Stimulated activated effector memory CD8-positive, alpha-beta T cell treated with anti-CD3 and anti-CD28 coated beads, Interleukin-12 subunit alpha, Interleukin-12 subunit beta, amount 100 ng/mL, for 72 hours (primary cell): ENCODE results near the gene ASMT.
"Not testable (repeated sequence)": the region's sequence is repeated elsewhere in the genome, so short reads cannot be mapped to it uniquely, and the experiment has no call there.

Source experiments
- ATAC-seq: fragments of 150-1000 bp; cut with Tn5 transposase; 2 replicates; pipeline ENCODE4 v1.10.0; 2021
- DNase-seq, 2 donors: peaks; one replicate each; pipeline ENCODE4 v3.0.0; 2021 to 2022; ENCODE audit warnings: low spot score in 2 of 2
- H3K27ac Mint-ChIP-seq: one replicate; pipeline ENCODE4 v1.8.0; 2022; ENCODE audit warnings: mild to moderate bottlenecking, mixed read lengths
- H3K36me3 Mint-ChIP-seq: one replicate; pipeline ENCODE4 v1.8.0; 2022; ENCODE audit warnings: mild to moderate bottlenecking, mixed read lengths
- H3K4me1 Mint-ChIP-seq: one replicate; pipeline ENCODE4 v1.8.0; 2022; ENCODE audit warnings: mixed read lengths
- H3K4me3 Mint-ChIP-seq: one replicate; pipeline ENCODE4 v1.8.0; 2022; ENCODE audit warnings: mild to moderate bottlenecking, mixed read lengths
- H3K9me3 Mint-ChIP-seq: one replicate; pipeline ENCODE4 v1.8.0; 2022; ENCODE audit warnings: mixed read lengths

ASMT gene

GRCh38 chrX:1659664-1660461, 45.0 kb downstream of the ASMT start:
- ATAC-seq (no peak), DNase-seq (no peak)

DNA sequence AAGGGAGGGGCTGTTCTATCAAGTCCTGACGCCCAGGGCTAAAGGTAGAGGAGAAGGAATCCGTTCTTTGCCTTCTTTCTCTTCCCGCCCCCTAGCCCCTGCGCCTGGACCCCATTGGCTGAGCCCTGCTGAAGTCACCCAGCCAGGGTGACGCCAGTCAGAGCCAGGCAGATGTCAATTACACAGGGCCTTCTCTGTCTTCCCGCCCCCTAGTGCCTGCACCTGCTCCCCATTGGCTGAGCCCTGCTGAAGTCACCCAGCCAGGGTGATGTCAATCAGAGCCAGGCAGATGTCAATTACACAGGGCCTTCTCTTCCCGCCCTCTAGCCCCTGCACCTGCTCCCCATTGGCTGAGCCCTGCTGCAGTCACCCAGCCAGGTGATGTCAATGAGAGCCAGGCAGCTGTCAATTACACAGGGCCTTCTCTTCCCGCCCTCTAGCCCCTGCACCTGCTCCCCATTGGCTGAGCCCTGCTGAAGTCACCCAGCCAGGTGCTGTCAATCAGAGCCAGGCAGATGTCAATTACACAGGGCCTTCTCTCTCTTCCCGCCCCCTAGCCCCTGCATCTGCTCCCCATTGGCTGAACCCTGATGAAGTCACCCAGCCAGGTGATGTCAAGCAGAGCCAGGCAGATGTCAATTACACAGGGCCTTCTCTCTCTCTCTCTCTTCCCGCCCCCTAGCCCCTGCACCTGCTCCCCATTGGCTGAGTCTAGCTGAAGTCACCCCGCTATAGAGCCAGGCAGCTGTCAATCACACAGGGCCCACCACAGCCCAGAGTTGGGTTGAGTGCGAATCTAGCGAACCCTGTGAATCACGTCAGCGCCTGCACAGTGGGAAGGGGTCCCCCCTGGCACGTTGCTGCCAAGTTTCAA, 46.4 kb downstream of the ASMT start:
- peak overlapping the region; percentile 70 for H3K4me3 Mint-ChIP-seq
- H3K4me1 Mint-ChIP-seq, result peaks cover 51% of the 10 kb centered on the region
- DNase-seq (peak; percentile 79 to 96), ATAC-seq (peak; percentile 94)
- H3K36me3 Mint-ChIP-seq, result peaks cover 58% of the 10 kb centered on the region
- peak overlapping the region; percentile 88 for H3K27ac Mint-ChIP-seq
- H3K9me3 Mint-ChIP-seq, result no peaks in the 10 kb centered on the region

More at GRCh38 chrX:1659664-1660461, 45.0 kb downstream of the ASMT start:
- peak overlapping the region; percentile 96 for H3K27ac Mint-ChIP-seq
- no peaks in the 10 kb centered on the region for H3K9me3 Mint-ChIP-seq
- H3K4me3 Mint-ChIP-seq, result peak overlapping the region; percentile 93
- H3K36me3 Mint-ChIP-seq, result peaks cover 43% of the 10 kb centered on the region
- H3K4me1 Mint-ChIP-seq, result peaks cover 51% of the 10 kb centered on the region

GRCh38 chrX:1661922-1662221, 47.0 kb downstream of the ASMT start:
- peaks cover 57% of the 10 kb centered on the region for H3K4me1 Mint-ChIP-seq
- peak overlapping the region; percentile 88 for H3K27ac Mint-ChIP-seq
- peak overlapping the region; percentile 70 for H3K4me3 Mint-ChIP-seq
- peak; percentile 56 for ATAC-seq
- H3K9me3 Mint-ChIP-seq, result no peaks in the 10 kb centered on the region
- H3K36me3 Mint-ChIP-seq, result peaks cover 58% of the 10 kb centered on the region
- no peak for DNase-seq

DNA sequence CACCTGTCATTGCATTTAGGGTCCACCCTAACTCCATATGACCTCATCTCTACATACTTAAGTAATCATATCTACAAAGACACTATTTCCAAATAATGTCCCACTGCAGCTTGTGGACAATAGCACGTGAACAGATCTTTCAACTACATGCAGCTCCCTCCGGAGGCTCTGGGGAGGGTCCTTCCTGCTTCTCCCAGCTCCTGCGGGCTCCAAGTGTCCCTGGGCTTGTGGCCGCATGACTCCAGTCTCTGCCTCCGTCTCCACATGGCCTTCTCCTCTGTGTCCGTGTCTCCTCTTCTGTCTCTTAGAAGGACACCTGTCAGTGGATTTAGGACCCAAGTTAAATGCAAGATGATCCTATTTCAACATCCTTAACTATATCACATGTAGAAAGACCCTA, 52.7 kb downstream of the ASMT start:
- no peak overlapping the region for H3K27ac Mint-ChIP-seq

GRCh38 chrX:1673337-1673736, 58.5 kb downstream of the ASMT start:
- ATAC-seq (peak; percentile 40), DNase-seq (peak; percentile 31 to 78)
- no peaks in the 10 kb centered on the region for H3K9me3 Mint-ChIP-seq
- no peak overlapping the region for H3K27ac Mint-ChIP-seq
- H3K4me3 Mint-ChIP-seq, result no peak overlapping the region
- H3K4me1 Mint-ChIP-seq, result peaks cover 6% of the 10 kb centered on the region
- H3K36me3 Mint-ChIP-seq, result peaks cover 23% of the 10 kb centered on the region

More for the DNA sequence above, 52.7 kb downstream of the ASMT start:
- peaks cover 37% of the 10 kb centered on the region for H3K4me1 Mint-ChIP-seq
- ATAC-seq (no peak), DNase-seq (no peak)
- no peak overlapping the region for H3K4me3 Mint-ChIP-seq
- H3K9me3 Mint-ChIP-seq, result no peaks in the 10 kb centered on the region
- H3K36me3 Mint-ChIP-seq, result peaks cover 49% of the 10 kb centered on the region

- H3K4me3 Mint-ChIP-seq, result no peak overlapping the region
- DNase-seq (no peak), ATAC-seq (no peak)
- H3K9me3 Mint-ChIP-seq, result peaks cover under 1% of the 10 kb centered on the region
- no peak overlapping the region for H3K27ac Mint-ChIP-seq
- peaks cover 23% of the 10 kb centered on the region for H3K4me1 Mint-ChIP-seq
- peaks cover 27% of the 10 kb centered on the region for H3K36me3 Mint-ChIP-seq
Measured at GRCh38 chrX:1676866-1677265, 62.0 kb downstream of the ASMT start.

DNA sequence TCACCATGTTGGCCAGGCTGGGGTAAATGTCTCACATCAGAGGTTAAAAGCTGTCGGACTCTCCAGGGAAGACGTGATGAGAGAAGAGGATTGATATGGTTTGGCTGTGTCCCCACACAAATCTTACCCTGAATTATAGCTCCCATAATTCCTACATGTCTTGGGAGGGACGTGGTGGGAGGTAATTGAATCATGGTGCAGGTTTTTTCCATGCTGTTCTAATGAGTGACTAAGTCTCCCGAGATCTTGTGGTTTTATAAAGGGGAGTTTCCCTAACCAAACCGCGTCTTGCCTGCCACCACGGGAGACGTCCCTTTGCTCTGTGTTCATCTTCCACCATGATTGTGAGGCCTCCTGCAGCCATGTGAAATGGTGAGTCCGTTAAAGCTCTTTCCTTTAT, 64.4 kb downstream of the ASMT start:
- no peak for DNase-seq
- Mint-ChIP-seq H3K4me1 (peaks cover 40% of the 10 kb centered on the region), H3K4me3 (peak overlapping the region; percentile 32), H3K36me3 (peaks cover 37% of the 10 kb centered on the region), H3K9me3 (peaks cover 5% of the 10 kb centered on the region), H3K27ac (peak overlapping the region; percentile 75)
- peak; percentile 91 for ATAC-seq

GRCh38 chrX:1681439-1681838, 66.6 kb downstream of the ASMT start:
- Mint-ChIP-seq H3K4me1 (peaks cover 40% of the 10 kb centered on the region), H3K27ac (peak overlapping the region; percentile 95), H3K9me3 (peaks cover 5% of the 10 kb centered on the region), H3K36me3 (peaks cover 37% of the 10 kb centered on the region), H3K4me3 (peak overlapping the region; percentile 66)
- ATAC-seq (no peak), DNase-seq (no peak)

- Mint-ChIP-seq H3K27ac (peak overlapping the region; percentile 95), H3K4me1 (peaks cover 40% of the 10 kb centered on the region), H3K36me3 (peaks cover 37% of the 10 kb centered on the region), H3K4me3 (peak overlapping the region; percentile 66)
- H3K9me3 Mint-ChIP-seq, DNase-seq, ATAC-seq: not testable (repeated sequence)
Measured at GRCh38 chrX:1681856-1682255, 67.0 kb downstream of the ASMT start.

GRCh38 chrX:1682501-1682900, 67.6 kb downstream of the ASMT start:
- H3K27ac Mint-ChIP-seq, result peak overlapping the region; percentile 95
- peak overlapping the region; percentile 66 for H3K4me3 Mint-ChIP-seq
- H3K4me1 Mint-ChIP-seq, result peaks cover 40% of the 10 kb centered on the region
- not testable (repeated sequence) for H3K9me3 Mint-ChIP-seq, DNase-seq, ATAC-seq
- peaks cover 37% of the 10 kb centered on the region for H3K36me3 Mint-ChIP-seq

DNA sequence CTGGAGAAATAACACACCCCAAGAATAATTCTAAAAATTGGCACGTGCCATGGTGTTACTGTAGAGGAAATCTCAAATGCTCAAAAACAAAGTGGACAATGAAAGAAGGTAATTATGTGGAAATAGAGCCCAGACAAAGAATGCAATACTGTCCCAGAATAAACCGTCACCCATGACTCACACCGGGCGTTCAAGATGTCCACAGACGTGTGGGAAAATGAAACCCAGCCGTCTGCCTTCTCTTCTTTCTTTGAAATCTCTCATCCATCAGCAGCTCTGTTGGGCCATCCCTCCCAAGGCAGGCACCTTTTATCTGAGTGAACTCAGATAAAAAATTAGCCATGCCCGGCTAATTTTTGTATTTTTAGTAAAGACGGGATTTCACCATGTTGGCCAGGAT, 70.0 kb downstream of the ASMT start:
- not testable (repeated sequence) for H3K27ac Mint-ChIP-seq, H3K4me3 Mint-ChIP-seq, H3K9me3 Mint-ChIP-seq, DNase-seq, ATAC-seq
- H3K36me3 Mint-ChIP-seq, result peaks cover 29% of the 10 kb centered on the region
- H3K4me1 Mint-ChIP-seq, result peaks cover 26% of the 10 kb centered on the region

- H3K9me3 Mint-ChIP-seq, H3K4me3 Mint-ChIP-seq, DNase-seq, ATAC-seq, H3K27ac Mint-ChIP-seq: not testable (repeated sequence)
- Mint-ChIP-seq H3K36me3 (peaks cover 23% of the 10 kb centered on the region), H3K4me1 (peaks cover 26% of the 10 kb centered on the region)
Measured at GRCh38 chrX:1685444-1685880, 70.6 kb downstream of the ASMT start.

- DNase-seq (peak in 1 of 2 donors; percentile 25), ATAC-seq (no peak)
- H3K27ac Mint-ChIP-seq, result no peak overlapping the region
- H3K9me3 Mint-ChIP-seq, result peaks cover 5% of the 10 kb centered on the region
- H3K4me1 Mint-ChIP-seq, result peaks cover 20% of the 10 kb centered on the region
- H3K36me3 Mint-ChIP-seq, result peaks cover 15% of the 10 kb centered on the region
- no peak overlapping the region for H3K4me3 Mint-ChIP-seq
Measured at GRCh38 chrX:1686642-1687041, 71.8 kb downstream of the ASMT start.
